PC-9 (cell line): Measurements from ENCODE around the gene IFNGR2.

Source experiments
- CTCF ChIP-seq: fragments of 200-600 bp; sonication (generic); conservative IDR thresholded peaks from 2 replicates; pipeline ENCODE4 v1.6.1; 2017; ENCODE audit warnings: mixed run types, antibody characterized with exemption, mild to moderate bottlenecking, moderate library complexity
- EZH2 ChIP-seq: fragments of 200-600 bp; sonication (generic); IDR thresholded peaks from 2 replicates; pipeline ENCODE4 v1.8.0; 2017; ENCODE audit warnings: antibody characterized with exemption, low read depth

GRCh38 chr21:33425825-33426224 is 22.6 kb downstream of the IFNGR2 start:
- TF ChIP-seq CTCF: no peak
- TF ChIP-seq EZH2: no peak
